Heart right ventricle (tissue), 16 donors: ENCODE measurements around the gene OR10J1. TPM values are rescaled to one million over a fixed set of nuclear protein-coding genes. Genes with fewer than 3 reads are reported as not detected.
A peak's percentile ranks its signal among the peaks of the same experiment; 100 is the strongest.

Source experiments
- ATAC-seq, 8 donors: fragments of 200-7000 bp; cut with Tn5 transposase; one replicate each; pipeline ENCODE4 v1.9.1; 2020; ENCODE audit warnings: mild to moderate bottlenecking in 8 of 8, moderate library complexity in 8 of 8, moderate number of reproducible peaks in 1 of 8
- DNase-seq, 2 donors: peaks; one replicate each; pipeline ENCODE4 v3.0.0-alpha.2; 2020
- H3K27ac ChIP-seq, 10 donors: fragments of 200-600 bp; sonication (generic) in 2 of 10; one replicate each; pipeline versions ENCODE4 v1.5.0 to v1.8.0; 2020 to 2022; ENCODE audit warnings: mild to moderate bottlenecking in 3 of 10
- H3K27me3 ChIP-seq, 7 donors: fragments of 200-600 bp; one replicate each; pipeline ENCODE4 v1.8.0; 2021 to 2022; ENCODE audit warnings: mild to moderate bottlenecking in 2 of 7
- H3K36me3 ChIP-seq, 9 donors: fragments of 200-600 bp; sonication (generic) in 1 of 9; one replicate each; pipeline versions ENCODE4 v1.5.0 to v1.8.0; 2020 to 2022; ENCODE audit warnings: mild to moderate bottlenecking in 2 of 9
- H3K4me1 ChIP-seq, 9 donors: fragments of 200-600 bp; sonication (generic) in 1 of 9; one replicate each; pipeline versions ENCODE4 v1.5.0 to v1.8.0; 2020 to 2022; ENCODE audit warnings: mild to moderate bottlenecking in 4 of 9
- H3K4me3 ChIP-seq, 10 donors: fragments of 200-600 bp; sonication (generic) in 2 of 10; one replicate each; pipeline versions ENCODE4 v1.5.0 to v1.8.0; 2020 to 2022; ENCODE audit warnings: mild to moderate bottlenecking in 7 of 10, moderate library complexity in 2 of 10
- H3K9me3 ChIP-seq, 11 donors: fragments of 200-600 bp in 10 of 11; sonication (generic) in 2 of 11; one replicate each; pipeline versions ENCODE4 v1.5.0 to v1.8.0; 2013 to 2022; ENCODE audit warnings: mild to moderate bottlenecking in 2 of 11, control low read depth in 1 of 11, moderate library complexity in 1 of 11
- CTCF ChIP-seq, 9 donors: fragments of 200-600 bp; sonication (generic) in 2 of 9; IDR thresholded peaks; one replicate each; pipeline versions ENCODE4 v1.5.0 to v1.8.0; 2021 to 2022; ENCODE audit warnings: antibody characterized with exemption in 9 of 9, mild to moderate bottlenecking in 5 of 9, moderate library complexity in 1 of 9
- WGBS, 2 donors: extraction: QIAGEN DNeasy Blood & Tissue Kit; methylation state at CpG; one replicate each; pipeline ENCODE4 v1.1.7; 2013; ENCODE audit warnings: inconsistent platforms in 1 of 2; 5-methylcytosine and 5-hydroxymethylcytosine counted together
- intact Hi-C, 10 donors: fragments of 100-400 bp; cut with DNase I; formaldehyde crosslinking; loops; one replicate each; pipeline versions ENCODE4 v1.11.1 to v1.14.2; 2022
- polyA plus RNA-seq, 2 donors: library from polyadenylated mRNA; stranded (reverse); fragments of 200-250 nt; gene quantifications; one replicate each; pipeline ENCODE4 v1.2.3, GENCODE V29; 2013
- total RNA-seq, 10 donors: library from RNA; stranded (reverse); fragmentation: NEBNext Ultra II Directional in 3 of 10; extraction: Animal tissue kit (Norgen Biotek cat#: 25700) in 3 of 10; gene quantifications; one replicate each; pipeline versions ENCODE4 v1.2.1 to v1.2.4, GENCODE V29; 2021 to 2023
- donor health status: Arrhythmogenic right ventricular cardiomyopathy.
- donor health status: ischemic (EF 13 %, LVEDD 7.1; RV severe dilation, severe dysfunction).
- donor health status: healthy with polysubstance abuse.
- donor health status: DM: no; HTN: yes; CAD: no.
- donor health status: DM: no; HTN: no; CAD: no.
- donor health status: ischemic (EF 25% LVEDD 6.9; RV normal size, moderate dysfunction).
- donor health status: ischemic (EF 25% LVEDD 5.7; RV mildly dilated, moderate dysfunction).
- donor health status: healthy.
- donor health status: DM: yes; HTN: yes; CAD: no.
- donor health status: Ischemic cardiomyopathy.
- donor health status: ischemic (EF 35%, LVEDD 5.7; RV mildly dilated, moderate dysfunction).
- donor health status: nonischemic (EF 11% LVEDD 7.7; RV severe dilation, severe dysfunction).
- donor health status: DM: yes; HTN: yes; CAD: no.
- donor health status: PGD.
- donor health status: ischemic (EF 29% LVEDD 5.4; RV normal size, mild dysfunction).
- donor health status: nonischemic (EF 23%, LVEDD 6.1; RV moderate dilation, normal function).

The OR10J1 gene
- total and polyA plus RNA-seq, 12 donors = not detected

- ATAC-seq (no peak), DNase-seq (no peak)
- WGBS, 2 donors = 95 to 96% methylated on average over 2 of the region's 2 CpGs
- no peaks in the 10 kb centered on the region for H3K36me3 ChIP-seq
- peaks cover 0 to 10% (median 0%) of the 10 kb centered on the region in 9 donors for H3K4me1 ChIP-seq
- H3K27ac ChIP-seq = no peak overlapping the region
- no peaks in the 10 kb centered on the region for H3K9me3 ChIP-seq
- no peak overlapping the region for H3K4me3 ChIP-seq
- intact Hi-C loops = no loop called here
- no peak for TF ChIP-seq CTCF (IDR thresholded peaks at IDR 0.05)
- no peaks in the 10 kb centered on the region for H3K27me3 ChIP-seq
Measured at GRCh38 chr1:159468321-159468720, 28.8 kb downstream of the OR10J1 start.

GRCh38 chr1:159469921-159470533, 30.5 kb downstream of the OR10J1 start:
- no peak for TF ChIP-seq CTCF (IDR thresholded peaks at IDR 0.05)
- intact Hi-C loops = no loop called here
- ATAC-seq = peak in 1 of 8 donors; percentile 56
- no peak for DNase-seq
- no peaks in the 10 kb centered on the region for H3K36me3 ChIP-seq
- no peak overlapping the region for H3K4me3 ChIP-seq
- peaks cover 0 to 2% (median 0%) of the 10 kb centered on the region in 11 donors for H3K9me3 ChIP-seq
- peaks cover 0 to 10% (median 0%) of the 10 kb centered on the region in 9 donors for H3K4me1 ChIP-seq
- 15 to 23% methylated on average over 4 of the region's 4 CpGs for WGBS, 2 donors
- no peaks in the 10 kb centered on the region for H3K27me3 ChIP-seq
- H3K27ac ChIP-seq = peak overlapping the region in 3 of 10 donors; percentile 12 to 29 (median 29)

GRCh38 chr1:159473335-159473734, 33.8 kb downstream of the OR10J1 start:
- no peak overlapping the region for H3K27ac ChIP-seq
- no peak for TF ChIP-seq CTCF (IDR thresholded peaks at IDR 0.05)
- peaks cover 0 to 2% (median 0%) of the 10 kb centered on the region in 11 donors for H3K9me3 ChIP-seq
- 44 to 60% methylated on average over 1 of the region's 1 CpG for WGBS, 2 donors
- H3K27me3 ChIP-seq = no peaks in the 10 kb centered on the region
- ATAC-seq = no peak
- peaks cover 0 to 10% (median 0%) of the 10 kb centered on the region in 9 donors for H3K4me1 ChIP-seq
- DNase-seq = no peak
- H3K36me3 ChIP-seq = no peaks in the 10 kb centered on the region
- H3K4me3 ChIP-seq = no peak overlapping the region
- intact Hi-C loops = no loop called here

- WGBS, 2 donors = 89 to 91% methylated on average over 1 of the region's 1 CpG
- ATAC-seq (no peak), DNase-seq (no peak)
- no peak overlapping the region for H3K27ac ChIP-seq
- H3K27me3 ChIP-seq = no peaks in the 10 kb centered on the region
- H3K9me3 ChIP-seq = peaks cover 0 to 2% (median 0%) of the 10 kb centered on the region in 11 donors
- TF ChIP-seq CTCF (IDR thresholded peaks at IDR 0.05) = no peak
- H3K4me1 ChIP-seq = peaks cover 0 to 5% (median 0%) of the 10 kb centered on the region in 9 donors
- no peaks in the 10 kb centered on the region for H3K36me3 ChIP-seq
- intact Hi-C loops = no loop called here
- H3K4me3 ChIP-seq = no peak overlapping the region
Measured at GRCh38 chr1:159474926-159475325, 35.4 kb downstream of the OR10J1 start.
